ENCODE results near the gene SAXO1.

The SAXO1 gene

DNA sequence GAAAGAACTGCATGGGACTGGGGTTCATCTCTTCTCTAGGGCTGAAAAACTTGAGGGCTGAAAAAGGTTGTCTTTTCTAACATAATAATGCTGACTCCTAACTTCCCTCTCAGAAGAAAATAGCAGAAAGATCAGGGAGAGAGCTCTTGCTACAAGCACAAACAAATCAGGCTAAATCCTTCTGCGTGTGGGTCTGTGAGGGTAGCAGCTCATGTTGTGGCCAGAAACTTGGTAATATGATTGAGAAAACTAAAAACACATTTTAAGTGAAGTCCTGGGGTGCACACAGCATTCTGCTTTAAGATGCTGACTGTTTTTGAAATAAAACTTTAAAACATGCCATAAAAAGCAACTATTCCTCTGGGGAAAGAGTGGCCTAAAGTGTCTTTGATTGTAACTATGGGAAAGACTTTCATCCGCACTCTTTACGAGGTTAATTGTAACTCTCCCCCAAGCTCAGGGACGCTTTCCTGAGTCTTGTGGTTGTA, 56.7 kb downstream of the SAXO1 start:
- Histone ChIP-seq H3K27ac (no peak overlapping the region), H3K9me3 (no peaks in the 10 kb centered on the region), H3K4me3 (ENCODE audit: low read depth in 1 of 2, low read length in 1 of 2) (no peak overlapping the region), H3K4me1 (ENCODE audit: control insufficient read depth in 1 of 2, insufficient read depth in 1 of 2, low read depth in 1 of 2, low read length in 1 of 2) (no peaks in the 10 kb centered on the region), H3K36me3 (no peaks in the 10 kb centered on the region), H3K27me3 (peaks cover 11% of the 10 kb centered on the region)
- TF ChIP-seq, protein P1, sequence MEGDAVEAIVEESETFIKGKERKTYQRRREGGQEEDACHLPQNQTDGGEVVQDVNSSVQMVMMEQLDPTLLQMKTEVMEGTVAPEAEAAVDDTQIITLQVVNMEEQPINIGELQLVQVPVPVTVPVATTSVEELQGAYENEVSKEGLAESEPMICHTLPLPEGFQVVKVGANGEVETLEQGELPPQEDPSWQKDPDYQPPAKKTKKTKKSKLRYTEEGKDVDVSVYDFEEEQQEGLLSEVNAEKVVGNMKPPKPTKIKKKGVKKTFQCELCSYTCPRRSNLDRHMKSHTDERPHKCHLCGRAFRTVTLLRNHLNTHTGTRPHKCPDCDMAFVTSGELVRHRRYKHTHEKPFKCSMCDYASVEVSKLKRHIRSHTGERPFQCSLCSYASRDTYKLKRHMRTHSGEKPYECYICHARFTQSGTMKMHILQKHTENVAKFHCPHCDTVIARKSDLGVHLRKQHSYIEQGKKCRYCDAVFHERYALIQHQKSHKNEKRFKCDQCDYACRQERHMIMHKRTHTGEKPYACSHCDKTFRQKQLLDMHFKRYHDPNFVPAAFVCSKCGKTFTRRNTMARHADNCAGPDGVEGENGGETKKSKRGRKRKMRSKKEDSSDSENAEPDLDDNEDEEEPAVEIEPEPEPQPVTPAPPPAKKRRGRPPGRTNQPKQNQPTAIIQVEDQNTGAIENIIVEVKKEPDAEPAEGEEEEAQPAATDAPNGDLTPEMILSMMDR (IDR thresholded peaks at IDR 0.05), result no peak

DNA sequence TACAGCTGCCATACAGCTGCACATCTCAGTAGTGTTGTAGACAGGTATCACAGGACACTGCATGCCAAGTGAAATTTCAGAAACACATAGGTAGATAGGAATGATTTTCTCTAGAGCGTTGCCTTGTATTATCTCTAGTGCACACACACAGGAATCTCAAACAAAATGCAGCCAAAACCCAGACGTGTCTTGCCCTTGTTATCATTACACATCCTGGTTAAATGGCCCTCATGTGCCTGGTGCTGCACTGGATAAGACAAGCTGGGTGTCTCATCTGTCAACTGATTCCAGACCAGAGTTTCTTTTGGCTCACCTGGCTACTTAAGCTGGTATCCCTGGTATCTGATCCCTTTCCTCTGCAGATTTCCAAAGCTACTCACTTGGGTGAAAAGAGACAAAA, 59.7 kb downstream of the SAXO1 start:
- Histone ChIP-seq H3K9me3 (no peaks in the 10 kb centered on the region), H3K36me3 (no peaks in the 10 kb centered on the region), H3K27ac (no peak overlapping the region), H3K27me3 (peaks cover 11% of the 10 kb centered on the region), H3K4me3 (ENCODE audit: low read depth in 1 of 2, low read length in 1 of 2) (no peak overlapping the region), H3K4me1 (ENCODE audit: control insufficient read depth in 1 of 2, insufficient read depth in 1 of 2, low read depth in 1 of 2, low read length in 1 of 2) (no peaks in the 10 kb centered on the region)
- TF ChIP-seq, protein P1 (IDR thresholded peaks at IDR 0.05), result no peak

DNA sequence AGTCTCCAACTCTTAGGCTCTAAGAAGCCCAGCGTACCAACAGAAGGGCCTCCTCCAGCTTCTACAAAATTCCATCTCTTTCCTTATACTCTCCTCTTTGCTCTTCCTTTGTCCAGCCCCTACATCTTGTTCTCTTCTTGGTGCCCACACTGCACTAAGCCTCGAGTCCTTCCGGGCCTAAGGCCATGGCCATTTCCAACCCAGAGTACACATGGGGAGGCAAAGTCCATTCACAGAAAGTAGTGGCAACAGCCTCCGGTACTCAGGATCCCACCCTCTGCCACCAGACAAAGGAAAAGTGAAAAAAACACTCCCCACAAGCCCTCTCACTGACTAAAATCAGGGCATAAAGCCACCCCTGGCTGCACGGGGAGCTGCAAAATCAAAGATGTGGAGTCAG, 60.3 kb downstream of the SAXO1 start:
- Histone ChIP-seq H3K27me3 (peaks cover 11% of the 10 kb centered on the region), H3K9me3 (no peaks in the 10 kb centered on the region), H3K4me3 (ENCODE audit: low read depth in 1 of 2, low read length in 1 of 2) (no peak overlapping the region), H3K4me1 (ENCODE audit: control insufficient read depth in 1 of 2, insufficient read depth in 1 of 2, low read depth in 1 of 2, low read length in 1 of 2) (no peaks in the 10 kb centered on the region), H3K27ac (no peak overlapping the region), H3K36me3 (no peaks in the 10 kb centered on the region)
- TF ChIP-seq, protein P1 (IDR thresholded peaks at IDR 0.05), result no peak

DNA sequence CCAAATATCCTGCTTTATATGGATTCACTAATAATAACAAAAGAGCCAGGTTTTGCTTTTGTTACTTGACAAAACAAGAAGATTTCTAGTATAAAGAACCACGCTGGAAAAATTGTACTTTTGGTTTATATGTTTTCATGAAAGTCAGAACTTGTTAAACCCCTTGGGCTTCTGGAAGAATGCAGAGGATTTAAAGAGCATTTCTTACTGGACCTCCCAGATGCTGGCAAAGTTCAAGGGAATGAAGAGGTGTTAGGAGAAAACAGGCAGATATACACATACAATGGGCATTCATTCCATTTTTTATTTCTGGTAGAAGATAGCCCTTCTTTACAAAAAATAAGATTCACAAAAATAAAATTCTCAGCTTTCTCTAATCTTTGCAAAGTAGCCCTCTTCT, 61.1 kb downstream of the SAXO1 start:
- Histone ChIP-seq H3K36me3 (no peaks in the 10 kb centered on the region), H3K27me3 (peaks cover 11% of the 10 kb centered on the region), H3K9me3 (no peaks in the 10 kb centered on the region), H3K4me1 (ENCODE audit: control insufficient read depth in 1 of 2, insufficient read depth in 1 of 2, low read depth in 1 of 2, low read length in 1 of 2) (no peaks in the 10 kb centered on the region), H3K27ac (no peak overlapping the region), H3K4me3 (ENCODE audit: low read depth in 1 of 2, low read length in 1 of 2) (no peak overlapping the region)
- TF ChIP-seq, protein P1 (IDR thresholded peaks at IDR 0.05), result no peak

DNA sequence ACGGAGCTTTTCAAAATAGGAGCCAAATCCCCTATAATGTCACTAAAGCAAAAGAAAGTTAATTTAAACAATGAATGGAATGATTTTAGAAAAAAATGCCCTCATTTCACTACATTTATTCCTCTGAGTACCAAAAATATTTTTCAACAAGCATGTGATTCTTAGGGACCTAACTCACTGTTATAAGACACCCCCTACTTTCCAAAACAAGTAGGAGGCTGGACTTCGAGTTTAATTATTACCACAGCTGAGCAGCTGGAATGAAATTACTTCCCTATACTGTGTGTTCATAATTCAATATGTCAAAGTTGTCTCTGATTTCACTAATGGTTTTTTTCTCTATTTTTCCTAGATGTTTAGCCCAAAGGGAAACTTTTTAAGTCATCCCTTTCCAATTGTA, 61.6 kb downstream of the SAXO1 start:
- Histone ChIP-seq H3K36me3 (no peaks in the 10 kb centered on the region), H3K4me1 (ENCODE audit: control insufficient read depth in 1 of 2, insufficient read depth in 1 of 2, low read depth in 1 of 2, low read length in 1 of 2) (no peaks in the 10 kb centered on the region), H3K4me3 (ENCODE audit: low read depth in 1 of 2, low read length in 1 of 2) (no peak overlapping the region), H3K9me3 (no peaks in the 10 kb centered on the region), H3K27me3 (peaks cover 6% of the 10 kb centered on the region), H3K27ac (no peak overlapping the region)
- TF ChIP-seq, protein P1 (IDR thresholded peaks at IDR 0.05), result no peak

DNA sequence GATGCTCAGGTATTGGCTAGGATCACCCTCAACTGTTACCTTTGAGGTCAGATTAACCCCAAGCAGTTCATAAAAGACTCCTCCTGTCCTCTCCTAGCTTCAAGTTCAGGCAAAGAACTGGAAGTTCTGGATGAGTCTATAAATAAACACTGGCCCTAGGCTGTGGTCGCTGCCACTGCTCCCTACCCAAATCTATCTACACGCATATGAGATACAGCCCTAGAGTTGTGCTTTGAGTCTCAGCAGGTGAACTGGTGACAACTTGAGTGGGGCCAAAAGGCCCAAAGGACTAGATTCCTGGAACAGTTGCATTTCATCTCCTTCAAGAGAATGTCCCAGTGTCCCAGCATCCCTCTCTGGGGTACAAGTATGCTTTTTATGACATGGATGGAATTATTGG, 62.6 kb downstream of the SAXO1 start:
- no peaks in the 10 kb centered on the region for H3K9me3 ChIP-seq
- no peak overlapping the region for H3K4me3 ChIP-seq (ENCODE audit: low read depth in 1 of 2, low read length in 1 of 2)
- TF ChIP-seq, protein P1 (IDR thresholded peaks at IDR 0.05), result no peak
- no peaks in the 10 kb centered on the region for H3K36me3 ChIP-seq
- H3K4me1 ChIP-seq (ENCODE audit: control insufficient read depth in 1 of 2, insufficient read depth in 1 of 2, low read depth in 1 of 2, low read length in 1 of 2), result no peaks in the 10 kb centered on the region
- no peaks in the 10 kb centered on the region for H3K27me3 ChIP-seq
- H3K27ac ChIP-seq, result no peak overlapping the region
